GM18519 (cell line): ENCODE data around the gene ITPKB.
"Not testable (repeated sequence)": the region's sequence is repeated elsewhere in the genome, so short reads cannot be mapped to it uniquely, and the experiment has no call there.

ENCODE experiments used
- ATAC-seq: cut with Tn5 transposase; IDR thresholded peaks from one replicate; pipeline ENCODE4 v1.9.1; 2021; ENCODE audit warnings: mild to moderate bottlenecking, moderate library complexity; ENCODE audit not compliant: unreplicated experiment, low FRiP score

The ITPKB gene

DNA sequence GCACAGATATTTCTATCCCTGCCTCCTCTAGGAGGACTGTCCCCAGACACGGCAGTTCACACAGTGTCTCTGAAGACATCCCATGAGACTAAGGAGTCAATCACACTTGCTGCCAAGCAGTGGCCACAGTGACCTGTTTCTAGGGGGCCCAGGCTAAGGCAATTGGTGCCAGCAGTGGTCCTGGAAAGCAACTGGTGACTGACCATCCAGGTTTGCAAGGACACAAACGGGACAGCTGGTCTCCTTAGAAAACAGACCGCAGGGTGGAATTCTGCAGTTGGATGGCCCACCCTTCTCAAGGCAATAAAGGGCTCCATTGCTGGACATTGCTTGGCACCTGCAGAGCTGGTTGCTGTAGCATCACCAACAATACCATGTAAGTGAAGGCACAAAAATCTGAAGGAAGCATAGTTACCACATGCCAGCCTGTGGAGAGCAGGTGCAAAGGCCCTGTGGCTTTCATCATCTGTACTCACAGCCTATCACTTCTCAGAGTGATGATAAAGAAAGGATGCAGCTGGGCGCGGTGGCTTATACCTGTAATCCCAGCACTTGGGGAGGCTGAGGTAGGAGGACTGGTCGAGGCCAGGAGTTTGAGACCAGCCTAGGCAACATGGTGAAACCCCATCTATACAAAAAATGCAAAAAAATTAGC lies 109.1 kb downstream of the ITPKB start:
- no peak for ATAC-seq

DNA sequence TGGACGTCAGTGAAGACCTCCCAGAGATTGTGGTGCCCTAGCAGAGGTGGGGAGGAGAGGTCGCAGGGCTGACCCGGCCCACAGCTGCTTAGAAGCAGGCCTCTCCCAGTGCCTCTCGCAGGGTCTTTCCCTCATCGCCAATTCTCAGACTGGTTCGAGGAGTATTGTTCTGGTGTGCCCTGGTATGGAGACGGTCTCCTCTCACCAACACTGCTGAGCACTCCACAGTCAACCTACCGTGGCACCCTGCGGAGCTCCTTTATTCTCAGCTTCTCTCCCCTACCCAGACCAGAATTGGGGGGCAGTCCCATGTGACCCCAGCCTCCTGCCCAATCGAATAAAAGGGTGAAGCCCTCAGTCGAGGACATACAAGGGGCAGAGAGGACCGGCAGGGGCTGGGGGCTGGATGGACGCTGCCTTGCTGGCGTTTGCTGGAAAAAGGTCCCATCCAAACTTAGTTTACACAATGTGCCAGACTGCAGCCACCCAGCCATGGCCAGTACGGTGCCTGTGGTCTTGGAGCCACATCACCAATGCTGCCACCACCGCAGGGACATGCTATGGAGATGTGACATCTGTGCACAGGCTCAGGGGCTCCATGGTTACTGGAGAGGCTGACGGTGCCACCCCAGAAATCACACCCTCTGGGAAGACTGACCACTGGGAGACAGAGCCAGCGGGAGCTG lies 109.7 kb downstream of the ITPKB start:
- ATAC-seq = no peak

- ATAC-seq = no peak
These were observed 110.4 kb downstream of the ITPKB start for GRCh38 chr1:226628612-226629155.

GRCh38 chr1:226627924-226628611 lies 111.0 kb downstream of the ITPKB start:
- ATAC-seq = no peak

DNA sequence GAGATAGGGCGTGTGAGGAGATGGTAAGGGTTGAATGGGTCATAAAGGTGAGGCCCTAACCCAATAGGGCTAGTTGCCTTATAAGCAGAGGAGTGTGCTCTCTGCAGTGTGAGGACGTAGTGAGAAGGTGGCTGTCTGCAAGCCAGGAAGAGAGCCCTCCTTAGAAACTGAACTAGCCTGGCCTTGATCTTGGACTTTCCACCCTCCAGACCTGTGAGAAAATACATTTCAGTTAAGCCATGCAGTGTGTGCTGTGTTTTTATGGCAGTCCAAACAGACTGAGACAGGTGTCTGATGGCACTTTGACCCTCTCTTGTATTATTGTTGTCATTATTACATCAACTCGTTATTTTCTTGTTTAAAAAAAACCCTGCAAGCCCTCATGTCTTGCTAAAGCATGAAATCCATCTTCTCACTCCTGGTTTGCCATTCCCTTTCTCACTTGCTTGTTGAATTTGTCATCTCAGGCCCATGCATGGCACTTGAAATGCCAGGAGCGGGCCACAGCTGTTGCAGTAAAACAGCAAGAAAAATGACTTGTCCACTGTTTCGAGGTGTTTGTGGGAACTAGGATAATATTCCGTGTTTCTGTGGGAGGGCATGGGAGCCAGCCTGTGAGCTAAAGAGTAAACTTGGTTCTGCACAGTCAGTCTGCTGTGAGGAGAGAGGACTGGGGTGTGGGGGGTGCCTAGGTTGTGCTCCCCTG lies 111.9 kb downstream of the ITPKB start:
- no peak for ATAC-seq

DNA sequence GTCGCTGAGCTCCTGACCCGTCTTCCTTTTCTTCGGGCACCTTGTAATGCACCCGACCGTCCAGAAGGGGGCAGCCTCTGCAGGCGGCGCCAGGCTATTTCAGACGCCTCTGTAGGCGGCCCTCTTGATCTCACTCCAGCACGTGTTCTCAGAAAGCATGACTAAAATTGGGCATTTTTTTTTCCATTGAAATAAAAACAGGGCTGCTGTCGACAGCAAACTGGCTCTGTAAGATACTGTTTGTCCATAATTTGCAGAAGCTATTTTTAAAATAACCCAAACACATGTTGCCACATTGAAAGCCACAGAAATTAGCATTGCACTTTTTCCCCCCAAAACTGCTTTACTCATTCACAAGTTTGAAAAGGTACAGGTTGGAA lies 112.5 kb downstream of the ITPKB start:
- ATAC-seq = peak; percentile 61

DNA sequence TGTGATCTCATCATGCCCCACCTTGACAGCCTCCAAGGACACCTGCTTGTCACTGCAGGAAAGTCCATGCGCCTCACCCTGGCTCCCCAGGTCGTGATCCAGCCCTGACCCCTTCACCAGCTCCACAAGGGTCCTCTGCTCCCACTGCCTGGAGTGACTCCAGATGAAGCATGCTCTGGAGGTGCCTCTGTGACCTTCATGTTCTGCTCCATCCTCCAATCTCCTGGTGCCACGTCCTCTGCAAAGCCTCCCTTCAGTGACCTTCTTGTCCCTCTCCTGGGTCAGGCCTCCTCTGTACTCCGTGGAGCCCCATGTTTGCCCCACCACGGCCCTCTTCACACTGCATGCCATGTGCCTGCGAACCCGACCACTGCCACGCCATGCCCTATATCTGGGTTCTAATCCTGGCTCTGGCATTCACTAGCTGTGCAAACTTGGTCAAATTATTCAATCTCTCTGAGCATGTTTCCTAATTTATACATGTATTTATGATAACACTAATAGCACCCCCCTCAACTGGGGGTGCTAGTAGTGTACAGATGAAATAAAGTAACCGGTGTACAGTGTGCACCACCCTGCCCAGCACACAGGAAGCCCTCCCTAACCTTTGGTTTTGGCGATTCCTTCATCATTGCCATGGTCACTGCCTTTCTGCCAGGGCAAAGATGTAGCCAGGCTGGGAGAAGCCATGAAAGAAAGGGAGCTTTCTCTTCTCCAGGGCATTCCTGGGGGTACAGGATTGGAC lies 113.1 kb downstream of the ITPKB start:
- no peak for ATAC-seq

GRCh38 chr1:226625326-226625725 lies 113.8 kb downstream of the ITPKB start:
- ATAC-seq = no peak

GRCh38 chr1:226624526-226624925 lies 114.6 kb downstream of the ITPKB start:
- no peak for ATAC-seq

- ATAC-seq = no peak
These were observed 117.1 kb downstream of the ITPKB start for GRCh38 chr1:226622012-226622411.

- ATAC-seq = no peak
These were observed 120.1 kb downstream of the ITPKB start for GRCh38 chr1:226619031-226619430.

DNA sequence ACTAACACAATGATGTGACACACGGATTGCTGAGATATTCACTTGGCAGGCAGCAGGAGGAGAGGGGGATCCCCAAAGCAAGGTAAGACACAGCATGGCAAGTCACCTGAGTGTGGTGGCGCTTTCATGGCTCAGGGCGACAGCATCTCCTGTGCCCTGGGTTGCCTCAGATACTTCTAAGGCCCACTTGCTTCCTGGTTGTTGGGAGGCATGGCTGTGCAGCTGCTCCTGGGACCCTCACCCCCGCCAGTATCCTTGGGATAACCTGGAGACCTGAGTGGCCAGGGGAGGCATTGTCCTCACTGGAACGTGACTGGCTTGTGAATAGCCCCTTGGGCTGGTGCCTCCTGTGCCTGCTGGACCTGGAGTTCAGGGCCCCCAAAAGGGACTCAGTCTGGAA lies 120.7 kb downstream of the ITPKB start:
- no peak for ATAC-seq

DNA sequence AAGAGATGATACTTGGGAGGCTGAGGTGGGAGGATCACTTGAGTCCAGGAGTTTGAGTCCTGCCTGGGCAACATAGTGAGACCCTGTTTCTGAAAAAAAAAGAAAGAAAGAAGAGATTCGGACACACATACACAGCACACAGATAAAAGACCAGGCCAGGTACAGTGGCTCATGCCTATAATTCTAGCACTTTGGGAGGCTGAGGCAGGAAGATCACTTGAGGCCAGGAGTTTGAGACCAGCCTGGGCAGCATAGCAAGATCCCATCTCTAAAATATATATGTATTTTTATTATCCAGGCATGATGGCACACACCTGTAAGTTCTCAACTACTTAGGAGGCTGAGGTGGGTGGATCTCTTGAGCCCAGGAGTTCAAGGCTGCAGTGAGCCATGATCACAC lies 121.4 kb downstream of the ITPKB start:
- not testable (repeated sequence) for ATAC-seq

- no peak for ATAC-seq
These were observed 122.0 kb downstream of the ITPKB start for GRCh38 chr1:226617109-226617508.

- no peak for ATAC-seq
These were observed 122.4 kb downstream of the ITPKB start for GRCh38 chr1:226616636-226617035.

- ATAC-seq = no peak
These were observed 123.2 kb downstream of the ITPKB start for GRCh38 chr1:226615876-226616275.

GRCh38 chr1:226611980-226612379 lies 127.1 kb downstream of the ITPKB start:
- ATAC-seq = not testable (repeated sequence)

DNA sequence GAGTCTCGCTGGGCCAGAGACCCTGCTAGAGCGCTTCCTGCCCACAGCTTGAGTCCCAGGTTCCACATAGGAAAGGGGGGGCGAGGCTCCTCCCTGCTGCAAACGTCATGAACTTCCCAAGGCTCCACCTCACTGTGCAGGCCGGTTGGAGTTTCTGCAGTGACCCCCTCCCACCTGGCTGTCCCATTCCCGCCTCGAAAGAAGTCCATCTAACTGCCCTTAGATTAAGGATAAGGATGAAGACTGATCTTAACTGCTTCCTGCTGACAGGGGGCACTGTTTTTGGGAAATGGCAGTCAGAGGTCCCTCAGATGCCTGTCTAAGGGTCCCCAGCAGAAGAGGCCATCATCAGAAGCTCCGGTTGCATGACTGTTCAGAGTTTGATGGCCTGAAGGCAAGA lies 127.8 kb downstream of the ITPKB start:
- ATAC-seq = no peak

DNA sequence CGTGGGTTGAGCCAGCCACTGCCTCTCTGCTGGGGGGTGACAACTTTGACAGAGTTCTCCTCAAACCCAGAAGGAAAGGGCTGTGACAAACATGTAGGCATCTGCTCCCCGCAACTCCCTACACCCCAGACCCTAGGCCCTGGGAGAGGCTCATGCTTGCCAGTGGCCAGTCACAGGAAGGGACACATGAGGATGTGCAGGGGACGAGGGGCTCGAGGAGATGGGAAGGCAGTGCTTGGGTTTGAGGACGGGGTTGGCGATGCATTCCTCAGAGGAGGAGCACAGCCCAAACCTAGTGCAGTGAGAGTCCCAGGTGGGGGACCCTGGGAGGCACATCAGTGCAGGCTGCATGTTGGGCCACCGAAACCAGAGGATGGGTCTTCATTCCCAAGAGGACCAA lies 128.4 kb downstream of the ITPKB start:
- no peak for ATAC-seq

DNA sequence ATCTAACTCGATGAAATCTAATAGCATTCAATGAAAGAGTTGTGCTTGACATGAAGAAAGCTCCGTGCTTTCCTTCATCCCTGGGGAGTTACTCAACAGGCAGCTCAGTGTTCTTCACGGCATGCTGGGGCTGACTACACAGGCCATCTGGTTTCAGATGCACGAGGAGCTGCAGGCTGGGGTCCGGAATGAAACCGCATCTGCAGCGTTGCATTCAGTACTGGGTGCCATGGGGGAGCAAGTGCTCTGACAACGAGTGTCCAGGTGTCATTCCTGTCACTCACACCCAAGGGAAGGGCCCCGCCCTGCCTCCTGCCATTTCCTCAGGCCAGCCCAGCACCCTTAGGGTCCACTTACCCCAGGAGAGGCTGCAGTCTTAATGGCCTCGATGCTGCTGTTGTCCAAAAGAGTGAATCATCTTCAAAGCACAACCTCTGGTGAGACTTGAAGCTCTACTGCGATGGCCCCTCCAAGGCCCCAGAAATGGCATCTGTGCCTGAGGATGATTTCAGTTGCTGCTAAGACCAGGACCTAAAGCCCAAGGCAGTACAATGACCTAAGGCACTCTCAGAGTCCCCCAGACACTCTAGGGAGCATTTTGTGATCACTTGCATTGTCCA lies 129.1 kb downstream of the ITPKB start:
- no peak for ATAC-seq
